Retina (tissue), 1 donor: ENCODE results near the gene CACNA1C.

ENCODE experiments used
- DNase-seq: peaks from one replicate; pipeline ENCODE4 v3.0.0-alpha.2; 2016

The CACNA1C gene

GRCh38 chr12:2575245-2575644 lies 522.5 kb downstream of the CACNA1C start:
- no peak for DNase-seq

GRCh38 chr12:2578211-2578610 lies 525.4 kb downstream of the CACNA1C start:
- DNase-seq = no peak

- DNase-seq = no peak
Measured at GRCh38 chr12:2578772-2579171, 526.0 kb downstream of the CACNA1C start.

GRCh38 chr12:2580821-2581220 lies 528.0 kb downstream of the CACNA1C start:
- peak; percentile 30 for DNase-seq

- DNase-seq = no peak
Measured at GRCh38 chr12:2581293-2582045, 528.7 kb downstream of the CACNA1C start.

- DNase-seq = no peak
Measured at GRCh38 chr12:2582631-2583030, 529.8 kb downstream of the CACNA1C start.

- DNase-seq = peak; percentile 88
Measured at GRCh38 chr12:2583091-2583497, 530.3 kb downstream of the CACNA1C start.

- DNase-seq = no peak
Measured at GRCh38 chr12:2583642-2584401, 531.0 kb downstream of the CACNA1C start.

GRCh38 chr12:2586156-2587038 lies 533.6 kb downstream of the CACNA1C start:
- no peak for DNase-seq

GRCh38 chr12:2588345-2588744 lies 535.6 kb downstream of the CACNA1C start:
- DNase-seq = no peak

GRCh38 chr12:2589381-2589780 lies 536.6 kb downstream of the CACNA1C start:
- DNase-seq = no peak

- DNase-seq = no peak
Measured at GRCh38 chr12:2593045-2593444, 540.3 kb downstream of the CACNA1C start.

- DNase-seq = no peak
Measured at GRCh38 chr12:2596441-2596840, 543.7 kb downstream of the CACNA1C start.

GRCh38 chr12:2605301-2605700 lies 552.5 kb downstream of the CACNA1C start:
- no peak for DNase-seq

- no peak for DNase-seq
Measured at GRCh38 chr12:2606186-2606910, 553.6 kb downstream of the CACNA1C start.

GRCh38 chr12:2607881-2608607 lies 555.3 kb downstream of the CACNA1C start:
- DNase-seq = no peak

- DNase-seq = no peak
Measured at GRCh38 chr12:2608608-2608945, 555.8 kb downstream of the CACNA1C start.

GRCh38 chr12:2609020-2609419 lies 556.2 kb downstream of the CACNA1C start:
- no peak for DNase-seq

GRCh38 chr12:2610358-2610757 lies 557.6 kb downstream of the CACNA1C start:
- no peak for DNase-seq

GRCh38 chr12:2613326-2614073 lies 560.7 kb downstream of the CACNA1C start:
- DNase-seq = no peak

- DNase-seq = no peak
Measured at GRCh38 chr12:2614341-2614740, 561.6 kb downstream of the CACNA1C start.
